Endometrial microvascular endothelial cells (primary cell): ENCODE measurements around the gene NUDT8. TPM values are rescaled to one million over a fixed set of nuclear protein-coding genes. Genes with fewer than 3 reads are reported as not detected.
"Not testable (repeated sequence)": the region's sequence is repeated elsewhere in the genome, so short reads cannot be mapped to it uniquely, and the experiment has no call there.

Source experiments
- in situ Hi-C: cut with HindIII; loops from 2 replicates; pipeline ENCODE4 v1.10.0; 2017; ENCODE audit warnings: low sequenced_read_pairs, low pct_unique_long_range_greater_than_20kb; ENCODE audit errors: inconsistent ontology term
- total RNA-seq: library from RNA; depleted of rRNA; stranded (reverse); fragments of >200 nt; gene quantifications from one replicate; pipeline ENCODE4 v1.2.3, GENCODE V29; 2015; ENCODE audit errors: inconsistent ontology term

Gene NUDT8
- total RNA-seq, 1 donor from 2014 or later = 12.9 TPM

DNA sequence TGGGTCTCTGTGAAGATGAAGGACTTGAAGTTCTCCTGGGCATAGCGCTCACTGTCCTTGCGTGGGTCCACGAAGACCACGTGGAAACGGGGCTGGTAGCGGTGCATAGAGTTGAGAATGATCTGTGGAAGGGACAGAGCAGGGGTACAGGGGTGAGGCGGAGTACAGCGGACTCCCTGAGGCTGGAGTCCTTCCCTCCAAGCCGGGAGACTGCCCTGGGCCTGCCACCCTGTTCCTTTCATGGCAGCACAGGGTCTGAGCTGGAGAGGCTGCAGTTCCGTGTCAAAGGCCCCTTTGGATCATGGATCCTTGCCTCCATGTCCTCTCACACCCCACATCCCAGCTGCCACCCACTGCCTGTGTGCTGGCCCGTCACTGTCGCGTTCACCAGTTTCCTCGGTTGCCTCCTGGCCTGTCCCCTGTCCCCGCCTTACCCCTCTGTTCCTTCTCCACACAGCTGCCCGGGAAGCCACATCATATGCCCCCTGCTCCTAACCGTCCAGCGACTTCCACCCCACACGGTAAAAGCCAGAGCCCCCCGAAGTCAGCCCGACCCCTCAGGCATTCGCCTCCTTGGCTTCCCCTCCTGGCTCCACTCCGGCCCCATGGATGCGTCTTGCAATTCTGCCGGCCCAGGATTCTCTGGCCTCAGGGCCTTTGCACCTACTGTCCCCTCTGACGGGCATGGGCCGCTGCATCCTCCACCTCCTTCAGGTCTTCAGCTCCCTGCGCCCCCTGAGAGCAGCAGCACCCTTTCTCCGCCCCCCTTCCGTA, 3.4 kb upstream of the NUDT8 start:
- in situ Hi-C loops = no loop called here

DNA sequence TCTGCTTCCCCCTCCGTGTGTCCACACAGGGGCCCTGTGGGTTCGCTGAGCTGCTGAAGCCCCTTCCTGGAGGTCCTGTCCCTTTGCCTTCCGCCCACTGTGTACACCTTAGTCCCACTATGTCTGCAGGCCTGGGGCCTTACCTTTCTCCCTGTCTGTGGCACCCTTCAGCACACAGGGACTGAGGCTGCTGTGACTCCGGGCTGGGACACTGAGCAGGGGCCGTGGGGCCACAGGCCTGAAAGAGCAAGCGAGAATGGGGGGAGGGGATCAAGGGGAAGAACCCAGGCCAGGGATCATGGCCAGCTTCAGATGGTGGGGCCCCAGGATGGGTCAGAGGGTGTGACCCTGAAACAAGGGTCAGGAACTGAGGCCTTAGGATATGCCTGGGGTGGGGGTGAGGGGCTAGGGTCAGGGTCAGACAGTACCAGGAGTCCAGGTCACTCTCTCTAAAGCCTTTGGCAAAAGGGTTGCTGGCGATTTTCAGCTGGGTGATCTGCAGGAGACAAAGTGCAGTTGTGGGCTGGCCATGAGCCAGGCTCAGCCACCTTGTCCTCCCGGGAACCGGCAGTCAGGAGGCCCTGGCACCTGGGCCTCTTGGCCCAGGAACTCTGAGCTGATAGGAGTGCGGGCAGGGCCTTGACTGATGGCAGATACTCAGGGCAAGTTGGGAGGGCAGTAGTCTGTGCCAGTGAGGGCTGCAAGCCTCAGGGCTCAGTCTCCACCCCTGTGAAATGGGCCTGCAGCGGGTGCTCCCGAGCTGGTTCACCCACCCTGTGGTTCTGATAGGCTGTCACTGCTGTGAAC, 2.6 kb upstream of the NUDT8 start:
- in situ Hi-C loops = no loop called here

DNA sequence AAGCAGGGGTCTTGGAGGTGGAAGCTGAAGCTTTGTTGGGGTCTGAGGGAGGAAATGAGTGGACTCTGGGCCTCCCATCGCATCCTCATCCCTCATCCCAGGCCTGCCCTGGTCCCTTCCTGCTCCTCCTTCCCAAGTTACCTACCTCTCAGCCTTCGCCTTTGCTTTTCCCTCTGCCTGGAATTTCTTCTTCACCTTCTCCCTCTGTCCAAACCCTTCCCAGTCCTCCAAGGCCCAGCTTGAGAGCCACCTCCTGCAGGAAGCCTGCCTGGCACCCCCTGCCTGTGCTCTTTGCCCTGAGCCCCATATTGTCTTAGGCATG, 2.1 kb upstream of the NUDT8 start:
- in situ Hi-C loops = no loop called here

DNA sequence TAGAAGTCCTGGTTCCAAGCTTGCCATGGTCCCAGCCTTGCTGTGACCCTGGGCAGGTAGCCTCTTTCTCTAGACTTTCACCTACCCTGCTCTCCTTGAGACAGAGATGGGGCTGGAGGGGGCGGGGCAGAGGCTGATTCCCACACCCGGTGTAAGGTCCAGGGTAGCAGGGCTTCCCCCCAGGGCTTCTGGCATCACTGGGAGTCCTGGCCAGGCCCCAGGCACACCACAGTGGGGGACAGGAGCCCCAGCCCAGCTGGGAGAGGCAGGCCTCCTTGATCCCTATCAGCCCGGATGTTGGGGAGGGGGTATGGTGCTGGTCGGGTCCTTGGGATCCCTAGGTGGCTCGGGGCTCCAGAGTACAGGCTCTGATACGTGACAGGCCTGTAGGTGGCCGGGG, 1.7 kb upstream of the NUDT8 start:
- in situ Hi-C loops = no loop called here

DNA sequence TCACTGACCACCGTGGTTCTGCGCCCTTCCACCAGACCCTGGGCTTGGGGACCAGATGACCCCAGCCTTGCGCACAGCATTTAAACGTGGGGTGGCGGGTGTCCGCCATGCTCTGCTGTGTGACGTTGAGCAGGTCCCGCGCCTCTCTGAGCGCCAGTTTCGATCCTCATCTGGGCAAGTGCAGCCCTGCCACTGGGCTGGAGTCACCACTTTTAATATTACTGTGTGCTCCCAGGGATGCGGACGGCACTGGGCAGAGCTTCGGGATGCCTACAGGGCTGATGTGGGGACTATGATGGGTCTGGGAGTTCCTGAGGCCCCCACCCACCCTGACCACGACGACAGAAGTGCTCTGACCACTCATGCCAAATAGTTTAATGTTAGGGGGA, 1.2 kb upstream of the NUDT8 start:
- in situ Hi-C loops = no loop called here

DNA sequence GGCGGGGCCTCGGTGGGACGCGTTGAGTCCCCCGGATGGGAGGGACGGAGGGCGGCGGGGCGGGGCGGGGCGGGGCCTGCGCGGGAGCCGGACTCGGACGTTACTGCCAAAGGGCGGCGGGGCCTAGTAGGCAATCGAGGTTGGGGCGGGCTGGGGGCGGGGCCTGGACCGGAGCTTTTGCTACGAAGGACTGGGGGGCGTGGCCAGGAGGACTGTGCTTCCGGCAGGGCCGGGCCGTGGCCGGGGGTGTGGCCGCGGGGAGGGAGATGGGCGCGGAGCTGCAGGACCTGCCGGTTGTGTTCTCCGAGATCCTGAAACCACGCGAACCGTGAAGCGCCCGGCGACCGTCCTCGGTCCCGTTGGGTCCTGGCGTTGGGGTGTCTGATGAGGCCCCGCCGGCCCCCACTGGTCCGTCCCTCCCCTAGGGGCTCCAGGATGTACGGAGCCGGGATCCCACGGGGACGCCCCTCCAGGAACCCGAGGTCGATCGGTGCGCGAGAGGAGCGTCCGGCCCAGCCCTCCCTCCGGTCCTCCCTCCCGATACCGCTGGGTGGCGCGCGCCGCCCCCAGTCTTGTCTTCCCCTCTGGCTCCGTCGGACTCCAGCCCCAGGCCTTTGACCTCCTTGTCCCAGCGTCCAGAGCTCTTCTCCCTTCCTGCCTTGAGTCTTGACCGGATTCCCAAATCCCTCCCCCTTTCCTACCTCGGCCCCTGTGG, 648 bp upstream of the NUDT8 start:
- in situ Hi-C loops = no loop called here

DNA sequence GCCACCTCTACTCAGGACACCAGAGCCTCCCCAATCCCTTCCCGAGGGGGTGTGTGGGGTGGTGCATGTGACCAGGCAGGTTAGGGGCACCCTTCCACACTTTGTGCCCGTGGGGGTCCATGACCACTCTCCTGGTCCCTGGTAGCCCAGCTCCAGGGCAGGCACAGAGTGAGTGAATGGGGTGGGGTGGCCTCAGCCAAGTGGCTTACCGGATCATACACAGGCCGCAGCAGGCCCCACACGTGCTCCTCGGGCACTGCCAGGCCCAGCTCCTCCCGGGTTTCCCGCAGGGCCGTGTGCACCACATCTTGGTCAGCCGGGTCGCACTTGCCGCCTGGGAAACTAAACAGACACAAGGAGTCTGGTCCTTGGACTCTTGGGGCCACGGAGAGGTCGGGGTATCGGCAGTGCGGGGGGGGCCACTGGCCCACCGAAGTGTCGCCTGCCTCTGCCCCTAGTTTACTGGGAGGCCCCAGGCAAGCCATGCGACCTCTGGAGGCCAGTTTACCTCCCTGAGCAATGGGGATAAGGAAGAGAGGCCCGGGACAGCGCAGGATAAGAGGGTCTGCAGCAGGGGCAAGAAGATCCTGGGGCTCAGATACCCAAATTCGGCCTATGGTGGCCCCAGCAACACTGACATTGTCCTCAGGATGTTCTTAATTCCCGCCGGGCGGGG, 889 bp downstream of the NUDT8 start:
- in situ Hi-C loops = no loop called here

DNA sequence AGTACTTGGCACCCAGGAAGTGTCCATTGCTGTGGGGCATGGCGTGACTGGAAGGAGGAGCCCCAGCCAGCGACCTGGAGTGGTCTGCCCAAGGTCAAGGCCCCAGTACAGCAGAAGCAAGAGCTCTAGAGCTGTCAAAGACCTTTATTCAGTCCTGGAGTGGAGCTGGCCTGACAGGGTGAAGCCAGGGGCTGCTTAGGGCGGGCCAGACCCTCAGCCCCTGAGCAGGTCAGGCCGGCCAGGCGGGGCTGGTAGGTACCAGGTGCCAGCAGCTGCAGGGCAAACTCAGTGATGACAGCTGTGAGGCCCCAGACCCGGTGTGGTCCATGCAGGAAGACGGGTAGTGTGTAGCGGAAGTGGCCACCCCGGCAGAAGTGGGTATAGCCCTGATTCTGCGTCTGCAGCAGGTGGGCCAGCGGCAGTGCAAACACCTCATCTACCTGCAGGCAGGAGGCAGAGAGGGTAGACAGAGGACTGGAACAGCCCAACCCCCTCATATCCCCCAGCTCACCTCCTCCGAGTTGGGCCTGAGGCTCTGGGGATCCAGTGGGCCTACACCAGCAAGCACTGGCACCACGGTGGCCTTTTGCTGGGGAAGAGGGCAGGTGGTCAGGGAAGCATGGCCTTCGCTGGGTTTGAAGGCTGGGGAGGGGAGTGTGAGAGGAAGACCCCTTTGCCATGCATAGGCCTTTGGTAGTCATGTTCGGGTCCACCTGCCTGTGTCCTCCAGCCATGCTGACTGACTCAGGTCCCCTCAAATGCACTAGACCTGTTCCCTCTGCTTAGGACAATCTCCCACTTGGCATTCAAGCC, 1.7 kb downstream of the NUDT8 start:
- in situ Hi-C loops = no loop called here

DNA sequence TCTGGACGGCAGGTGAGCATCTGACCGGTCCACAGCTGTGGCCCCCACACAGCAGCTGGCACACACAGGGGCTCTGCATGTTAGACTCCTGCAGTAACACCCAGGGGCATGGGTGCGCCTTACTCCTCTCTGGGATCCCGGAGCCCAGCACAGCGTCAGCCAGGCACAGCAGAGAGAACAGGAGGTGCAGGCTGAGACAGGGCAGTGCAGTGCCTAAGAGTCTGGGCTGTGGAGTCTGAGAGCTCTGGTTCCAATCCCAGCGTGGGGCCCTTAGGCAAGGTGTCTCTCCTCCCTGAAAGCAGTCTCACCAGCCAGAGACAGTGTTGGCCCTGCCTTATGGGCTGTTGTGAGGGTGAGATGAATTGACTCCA, 2.3 kb downstream of the NUDT8 start:
- in situ Hi-C loops = no loop called here

DNA sequence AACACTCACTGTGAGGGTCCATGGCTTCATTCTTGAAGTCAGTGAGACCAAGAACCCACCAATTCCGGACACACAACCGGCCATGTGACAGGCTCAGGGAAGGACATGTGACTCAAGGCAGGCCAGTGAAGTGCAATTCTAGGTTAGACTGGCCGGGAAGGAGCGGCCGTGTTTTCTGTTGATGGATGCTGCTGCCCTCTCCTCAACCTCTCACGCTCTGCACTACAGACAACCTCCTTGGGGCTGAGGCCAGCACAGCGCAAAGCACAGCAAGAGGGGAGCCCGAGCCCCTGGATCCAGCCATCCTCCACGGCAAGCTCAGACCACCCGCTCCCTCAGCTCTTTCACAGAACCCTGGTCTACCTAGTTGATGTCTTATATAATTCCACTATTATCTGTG, 2.8 kb downstream of the NUDT8 start:
- in situ Hi-C loops = no loop called here

DNA sequence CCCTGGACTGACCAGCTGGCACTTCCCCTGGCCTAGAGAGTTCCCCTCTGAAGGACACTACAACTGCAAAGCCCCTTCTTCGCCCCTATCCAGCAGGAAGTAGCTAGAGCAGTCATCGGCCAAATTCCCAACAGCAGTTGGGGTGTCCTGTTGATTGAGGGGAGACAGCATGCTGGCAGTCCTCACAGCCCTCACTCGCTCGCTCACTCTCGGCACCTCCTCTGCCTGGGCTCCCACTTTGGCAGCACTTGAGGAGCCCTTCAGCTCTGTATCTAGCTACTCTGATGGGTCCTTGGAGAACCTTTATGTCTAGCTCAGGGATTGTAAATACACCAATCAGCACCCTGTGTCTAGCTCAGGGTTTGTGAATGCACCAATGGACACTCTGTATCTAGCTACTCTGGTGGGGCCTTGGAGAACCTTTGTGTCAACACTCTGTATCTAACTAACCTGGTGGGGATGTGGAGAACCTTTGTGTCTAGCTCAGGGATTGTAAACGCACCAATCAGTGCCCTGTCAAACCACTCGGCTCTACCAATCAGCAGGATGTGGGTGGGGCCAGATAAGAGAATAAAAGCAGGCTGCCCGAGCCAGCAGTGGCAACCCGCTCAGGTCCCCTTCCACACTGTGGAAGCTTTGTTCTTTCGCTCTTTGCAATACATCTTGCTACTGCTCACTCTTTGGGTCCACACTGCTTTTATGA, 3.5 kb downstream of the NUDT8 start:
- in situ Hi-C loops = not testable (repeated sequence)

DNA sequence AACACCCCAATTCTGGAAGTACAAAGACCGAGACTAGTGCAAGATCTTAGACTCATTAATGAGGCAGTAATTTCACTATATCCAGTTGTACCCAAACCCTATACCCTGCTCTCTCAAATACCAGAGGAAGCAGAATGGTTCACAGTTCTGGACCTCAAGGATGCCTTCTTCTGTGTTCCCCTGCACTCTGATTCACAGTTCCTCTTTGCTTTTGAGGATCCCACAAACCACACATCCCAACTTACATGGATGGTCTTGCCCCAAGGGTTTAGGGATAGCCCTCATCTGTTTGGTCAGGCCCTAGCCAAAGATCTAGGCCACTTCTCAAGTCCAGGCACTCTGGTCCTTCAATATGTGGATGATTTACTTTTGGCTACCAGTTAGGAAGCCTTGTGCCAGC, 5.9 kb downstream of the NUDT8 start:
- in situ Hi-C loops = not testable (repeated sequence)

DNA sequence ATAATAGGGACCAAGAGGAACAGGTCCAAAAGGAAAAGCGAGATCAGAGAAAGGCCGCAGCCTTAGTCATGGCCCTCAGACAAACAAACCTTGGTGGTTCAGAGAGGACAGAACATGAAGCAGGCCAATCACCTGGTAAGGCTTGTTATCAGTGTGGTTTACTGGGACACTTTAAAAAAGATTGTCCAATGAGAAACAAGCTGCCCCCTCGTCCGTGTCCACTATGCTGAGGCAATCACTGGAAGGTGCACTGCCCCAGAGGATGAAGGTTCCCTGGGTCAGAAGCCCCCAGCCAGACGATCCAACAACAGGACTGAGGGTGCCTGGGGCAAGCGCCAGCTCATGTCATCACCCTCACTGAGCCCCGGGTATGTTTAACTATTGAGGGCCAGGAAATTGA, 6.8 kb downstream of the NUDT8 start:
- in situ Hi-C loops = not testable (repeated sequence)

DNA sequence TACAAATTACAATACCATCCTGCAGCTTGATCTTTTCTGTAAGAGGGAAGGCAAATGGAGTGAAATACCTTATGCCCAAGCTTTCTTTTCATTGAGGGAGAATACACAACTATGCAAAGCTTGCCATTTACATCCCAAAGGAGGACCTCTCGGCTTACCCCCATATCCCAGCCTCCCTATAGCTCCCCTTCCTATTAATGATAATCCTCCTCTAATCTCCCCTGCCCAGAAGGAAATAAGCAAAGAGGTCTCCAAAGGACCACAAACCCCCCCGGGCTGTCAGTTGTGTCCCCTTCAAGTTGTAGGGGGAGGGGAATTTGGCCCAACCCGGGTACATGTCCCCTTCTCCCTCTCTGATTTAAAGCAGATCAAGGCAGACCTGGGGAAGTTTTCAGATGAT, 7.8 kb downstream of the NUDT8 start:
- in situ Hi-C loops = not testable (repeated sequence)

DNA sequence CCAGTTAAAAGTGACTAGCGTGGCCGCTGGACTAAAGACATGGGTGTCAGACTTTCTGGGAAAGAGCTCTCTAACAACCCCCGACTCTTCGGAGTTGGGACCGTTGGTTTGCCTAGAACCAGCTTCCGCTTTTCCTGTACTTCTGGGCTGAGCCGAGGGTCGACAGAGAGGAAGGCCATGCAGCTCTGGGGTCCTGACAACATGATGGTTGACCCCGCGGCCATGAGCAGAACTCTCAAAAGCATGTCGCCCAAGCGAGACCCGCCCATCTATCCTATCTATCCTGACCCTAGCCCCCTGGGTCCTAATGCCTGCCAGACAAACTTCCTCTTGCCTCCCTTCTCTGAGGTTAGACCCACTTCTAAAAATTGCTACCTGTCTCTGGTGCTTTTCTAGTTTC, 9.1 kb downstream of the NUDT8 start:
- in situ Hi-C loops = not testable (repeated sequence)

DNA sequence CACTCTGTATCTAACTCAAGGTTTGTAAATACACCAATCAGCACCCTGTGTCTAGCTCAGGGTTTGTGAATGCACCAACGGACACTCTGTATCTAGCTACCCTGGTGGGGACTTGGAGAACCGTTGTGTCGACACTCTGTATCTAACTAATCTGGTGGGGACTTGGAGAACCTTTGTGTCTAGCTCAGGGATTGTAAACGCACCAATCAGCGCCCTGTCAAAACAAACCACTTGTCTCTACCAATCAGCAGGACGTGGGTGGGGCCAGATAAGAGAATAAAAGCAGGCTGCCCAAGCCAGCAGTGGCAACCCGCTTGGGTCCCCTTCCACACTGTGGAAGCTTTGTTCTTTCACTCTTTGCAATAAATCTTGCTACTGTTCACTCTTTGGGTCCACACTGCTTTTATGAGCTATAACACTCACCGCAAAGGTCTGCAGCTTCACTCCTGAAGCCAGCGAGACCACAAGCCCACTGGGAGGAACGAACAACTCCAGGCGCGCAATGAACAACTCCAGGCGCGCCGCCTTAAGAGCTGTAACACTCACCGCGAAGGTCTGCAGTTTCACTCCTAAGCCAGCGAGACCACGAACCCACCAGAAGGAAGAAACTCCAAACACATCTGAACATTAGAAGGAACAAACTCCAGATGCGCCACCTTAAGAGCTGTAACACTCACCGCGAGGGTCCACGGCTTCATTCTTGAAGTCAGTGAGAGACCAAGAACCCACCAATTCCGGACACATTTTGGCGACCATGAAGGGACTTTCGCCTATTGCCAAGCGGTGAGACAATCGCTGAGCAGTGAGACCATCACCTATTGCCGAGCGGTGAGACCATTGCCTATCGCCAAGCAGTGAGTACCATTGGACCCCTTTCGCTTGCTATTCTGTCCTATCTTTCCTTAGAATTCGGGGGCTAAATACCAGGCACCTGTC, 9.8 kb downstream of the NUDT8 start:
- in situ Hi-C loops = not testable (repeated sequence)
